GM12864 (cell line): ENCODE measurements around the gene DENND5A.

ENCODE experiments used
- DNase-seq: peaks from one replicate; pipeline ENCODE4 v3.0.0-alpha.2; 2011; ENCODE audit warnings: low read depth
- H3K4me3 ChIP-seq: 2 replicates; pipeline ENCODE4 v1.5.1; 2011; ENCODE audit warnings: mild to moderate bottlenecking, low read depth, low read length, control low read depth
- TF ChIP-seq, protein P1 (sequence below): IDR thresholded peaks from 2 replicates; pipeline ENCODE4 v1.5.1; 2011; ENCODE audit warnings: low read depth, mild to moderate bottlenecking, moderate library complexity, low read length, control low read depth, inconsistent platforms; ENCODE audit errors: missing control alignments

Gene DENND5A

GRCh38 chr11:9090488-9091043 lies 174.6 kb downstream of the DENND5A start:
- H3K4me3 ChIP-seq: no peak overlapping the region
- DNase-seq: no peak
- TF ChIP-seq, protein P1, sequence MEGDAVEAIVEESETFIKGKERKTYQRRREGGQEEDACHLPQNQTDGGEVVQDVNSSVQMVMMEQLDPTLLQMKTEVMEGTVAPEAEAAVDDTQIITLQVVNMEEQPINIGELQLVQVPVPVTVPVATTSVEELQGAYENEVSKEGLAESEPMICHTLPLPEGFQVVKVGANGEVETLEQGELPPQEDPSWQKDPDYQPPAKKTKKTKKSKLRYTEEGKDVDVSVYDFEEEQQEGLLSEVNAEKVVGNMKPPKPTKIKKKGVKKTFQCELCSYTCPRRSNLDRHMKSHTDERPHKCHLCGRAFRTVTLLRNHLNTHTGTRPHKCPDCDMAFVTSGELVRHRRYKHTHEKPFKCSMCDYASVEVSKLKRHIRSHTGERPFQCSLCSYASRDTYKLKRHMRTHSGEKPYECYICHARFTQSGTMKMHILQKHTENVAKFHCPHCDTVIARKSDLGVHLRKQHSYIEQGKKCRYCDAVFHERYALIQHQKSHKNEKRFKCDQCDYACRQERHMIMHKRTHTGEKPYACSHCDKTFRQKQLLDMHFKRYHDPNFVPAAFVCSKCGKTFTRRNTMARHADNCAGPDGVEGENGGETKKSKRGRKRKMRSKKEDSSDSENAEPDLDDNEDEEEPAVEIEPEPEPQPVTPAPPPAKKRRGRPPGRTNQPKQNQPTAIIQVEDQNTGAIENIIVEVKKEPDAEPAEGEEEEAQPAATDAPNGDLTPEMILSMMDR: no peak

GRCh38 chr11:9089636-9090035 lies 175.5 kb downstream of the DENND5A start:
- H3K4me3 ChIP-seq: no peak overlapping the region
- no peak for DNase-seq
- TF ChIP-seq, protein P1: no peak

DNA sequence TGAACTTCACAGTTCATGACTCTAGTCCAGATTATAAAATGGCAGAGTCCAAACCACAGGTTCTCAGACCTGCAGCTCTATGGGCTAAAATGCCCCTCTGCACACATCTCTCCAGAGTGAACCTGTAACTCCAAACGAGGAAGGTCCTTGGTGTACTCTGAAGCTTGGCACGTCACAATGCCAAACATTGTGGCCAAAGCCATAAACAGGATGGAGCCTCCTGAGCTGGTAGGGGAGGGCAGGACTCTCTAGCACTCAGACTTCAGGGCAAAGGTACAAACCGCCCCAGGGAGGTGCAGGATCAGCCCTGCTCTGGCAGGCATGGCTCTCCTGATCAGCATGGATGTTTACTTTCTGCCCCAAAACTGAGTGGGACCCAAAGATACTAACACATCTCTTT lies 176.1 kb downstream of the DENND5A start:
- no peak for DNase-seq
- TF ChIP-seq, protein P1: no peak
- no peak overlapping the region for H3K4me3 ChIP-seq
